AG04450 (cell line): ENCODE results near the gene DDX49. TPM values are rescaled to one million over a fixed set of nuclear protein-coding genes. Genes with fewer than 3 reads are reported as not detected.

Experiments
- CTCF ChIA-PET: fragments of 300-600, 350-600 bp; formaldehyde crosslinking; extraction: SDS; loops from one replicate; lab custom pipeline; 2022; ENCODE audit warnings: antibody characterized with exemption, inconsistent platforms; lab: Charles Lee
- POLR2A ChIA-PET: fragments of 350-600 bp; formaldehyde crosslinking; extraction: SDS; loops from one replicate; lab custom pipeline; 2021; ENCODE audit warnings: antibody characterized with exemption, inconsistent platforms; lab: Yijun Ruan, JAX
- DNase-seq: peaks from one replicate; pipeline ENCODE4 v3.0.0-alpha.2; 2011; ENCODE audit warnings: low read depth, low spot score
- H3K27ac ChIP-seq: one replicate; pipeline ENCODE4 v1.5.1; 2012; ENCODE audit warnings: low read depth, low read length, control low read depth
- H3K27me3 ChIP-seq: one replicate; pipeline ENCODE4 v1.6.0; 2012; ENCODE audit warnings: low read length; ENCODE audit not compliant: control insufficient read depth, insufficient read depth
- H3K4me3 ChIP-seq: 2 replicates; pipeline ENCODE4 v1.5.1; 2011; ENCODE audit warnings: mild to moderate bottlenecking, low read depth, low read length, control low read depth
- H3K9me3 ChIP-seq: 2 replicates; pipeline ENCODE4 v1.5.1; 2012; ENCODE audit warnings: low read length; ENCODE audit not compliant: control insufficient read depth, insufficient read depth
- CTCF ChIP-seq: IDR thresholded peaks from 2 replicates; pipeline ENCODE4 v1.5.1; 2011; ENCODE audit warnings: low read depth, low read length, control low read depth, inconsistent platforms
- polyA plus RNA-seq: library from polyadenylated mRNA; depleted of rRNA; stranded (reverse); fragments of >200 nt; gene quantifications from 2 replicates; pipeline ENCODE4 v1.2.3, GENCODE V29; 2011

Gene DDX49
- polyA plus RNA-seq, 1 experiment = 30.7 TPM

GRCh38 chr19:18903156-18904037 lies 16.1 kb upstream of the DDX49 start:
- H3K27ac ChIP-seq = no peak overlapping the region
- POLR2A ChIA-PET = no interaction called here
- CTCF ChIA-PET = interaction anchor here (0.6 kb wide), 1 partner anchor 56 kb away, joined by 3 read pairs; no protein-coding TSS in a partner anchor
- no peak overlapping the region for H3K4me3 ChIP-seq
- TF ChIP-seq CTCF = no peak
- DNase-seq = no peak
- H3K9me3 ChIP-seq = peaks cover 3% of the 10 kb centered on the region; the same call in 1 of the 2 replicates
- no peaks in the 10 kb centered on the region for H3K27me3 ChIP-seq

GRCh38 chr19:18904334-18905057 lies 15.0 kb upstream of the DDX49 start:
- DNase-seq = no peak
- POLR2A ChIA-PET = no interaction called here
- CTCF ChIA-PET = no interaction called here
- Histone ChIP-seq H3K27me3 (no peaks in the 10 kb centered on the region), H3K27ac (no peak overlapping the region), H3K9me3 (peaks cover 3% of the 10 kb centered on the region; the same call in 1 of the 2 replicates), H3K4me3 (no peak overlapping the region)
- no peak for TF ChIP-seq CTCF

- Histone ChIP-seq H3K27me3 (no peaks in the 10 kb centered on the region), H3K27ac (no peak overlapping the region), H3K4me3 (no peak overlapping the region), H3K9me3 (peaks cover 3% of the 10 kb centered on the region; the same call in 1 of the 2 replicates)
- POLR2A ChIA-PET = interaction anchor here (0.6 kb wide), 1 partner anchor 110 kb away, joined by 3 read pairs; no protein-coding TSS in a partner anchor
- no peak for TF ChIP-seq CTCF
- CTCF ChIA-PET = no interaction called here
- DNase-seq = no peak
Measured at GRCh38 chr19:18905058-18905456, 14.5 kb upstream of the DDX49 start.

GRCh38 chr19:18905513-18906236 lies 13.8 kb upstream of the DDX49 start:
- Histone ChIP-seq H3K27me3 (no peaks in the 10 kb centered on the region), H3K9me3 (peaks cover 3% of the 10 kb centered on the region; the same call in 1 of the 2 replicates), H3K4me3 (no peak overlapping the region), H3K27ac (no peak overlapping the region)
- ChIA-PET CTCF (no interaction called here), POLR2A (interaction anchor here (0.6 to 0.9 kb wide), 2 partner anchors 14 to 111 kb away, joined by 3 read pairs; partner anchors contain the start of genes COPE and DDX49)
- no peak for DNase-seq
- TF ChIP-seq CTCF = no peak
